Colon (tissue), 2 donors: ENCODE results near the gene CYP4F22.

Experiments
- FAIRE-seq: peaks from 2 replicates; lab custom pipeline; 2012; peaks lifted over from hg19 to GRCh38; lab: Jason Lieb, UNC
- donor health status: control.
- donor health status: control.

The CYP4F22 gene

GRCh38 chr19:15536350-15536749, 28.0 kb downstream of the CYP4F22 start:
- FAIRE-seq = no peak

GRCh38 chr19:15538774-15539173, 30.4 kb downstream of the CYP4F22 start:
- no peak for FAIRE-seq

- FAIRE-seq = no peak
Observed at GRCh38 chr19:15539638-15540037, 31.3 kb downstream of the CYP4F22 start.

GRCh38 chr19:15540435-15540834, 32.1 kb downstream of the CYP4F22 start:
- no peak for FAIRE-seq

- no peak for FAIRE-seq
Observed at GRCh38 chr19:15544283-15544682, 36.0 kb downstream of the CYP4F22 start.

GRCh38 chr19:15544970-15545369, 36.6 kb downstream of the CYP4F22 start:
- no peak for FAIRE-seq

GRCh38 chr19:15548648-15549047, 40.3 kb downstream of the CYP4F22 start:
- no peak for FAIRE-seq

GRCh38 chr19:15549581-15549980, 41.3 kb downstream of the CYP4F22 start:
- FAIRE-seq = no peak

GRCh38 chr19:15550273-15550672, 41.9 kb downstream of the CYP4F22 start:
- no peak for FAIRE-seq

GRCh38 chr19:15550929-15551292, 42.6 kb downstream of the CYP4F22 start:
- no peak for FAIRE-seq

- no peak for FAIRE-seq
Observed at GRCh38 chr19:15551293-15552004, 43.1 kb downstream of the CYP4F22 start.

GRCh38 chr19:15555021-15555420, 46.7 kb downstream of the CYP4F22 start:
- no peak for FAIRE-seq

GRCh38 chr19:15555759-15556633, 47.7 kb downstream of the CYP4F22 start:
- FAIRE-seq = no peak

GRCh38 chr19:15556634-15557181, 48.4 kb downstream of the CYP4F22 start:
- no peak for FAIRE-seq

GRCh38 chr19:15557223-15557622, 48.9 kb downstream of the CYP4F22 start:
- no peak for FAIRE-seq

- no peak for FAIRE-seq
Observed at GRCh38 chr19:15562145-15562544, 53.8 kb downstream of the CYP4F22 start.

- FAIRE-seq = no peak
Observed at GRCh38 chr19:15562861-15563260, 54.5 kb downstream of the CYP4F22 start.

GRCh38 chr19:15563325-15563794, 55.0 kb downstream of the CYP4F22 start:
- no peak for FAIRE-seq

GRCh38 chr19:15563931-15564330, 55.6 kb downstream of the CYP4F22 start:
- FAIRE-seq = no peak

GRCh38 chr19:15564534-15565168, 56.3 kb downstream of the CYP4F22 start:
- no peak for FAIRE-seq

- no peak for FAIRE-seq
Observed at GRCh38 chr19:15570420-15570819, 62.1 kb downstream of the CYP4F22 start.

- no peak for FAIRE-seq
Observed at GRCh38 chr19:15575406-15575805, 67.1 kb downstream of the CYP4F22 start.
